Uterus (tissue), 4 donors: ENCODE data around the gene LYST. TPM values are rescaled to one million over a fixed set of nuclear protein-coding genes. Genes with fewer than 3 reads are reported as not detected.
A peak's percentile ranks its signal among the peaks of the same experiment; 100 is the strongest.

ENCODE experiments used
- DNase-seq, 2 donors: peaks; one replicate each; pipeline ENCODE4 v3.0.0-alpha.2; 2019 to 2020
- H3K27ac ChIP-seq, 2 donors: fragments of 200-600 bp; sonication (generic); 1 replicate in 1 of 2; 2 replicates in 1 of 2; pipeline ENCODE4 v1.5.1; 2016 to 2018
- H3K27me3 ChIP-seq, 2 donors: fragments of 200-600 bp; sonication (generic); one replicate each; pipeline ENCODE4 v1.5.1; 2018 to 2019; ENCODE audit warnings: control low read depth in 1 of 2
- H3K36me3 ChIP-seq, 2 donors: fragments of 200-600 bp; sonication (generic); one replicate each; pipeline ENCODE4 v1.5.1; 2019; ENCODE audit warnings: control low read depth in 1 of 2
- H3K4me1 ChIP-seq, 2 donors: fragments of 200-600 bp; sonication (generic); one replicate each; pipeline ENCODE4 v1.5.1; 2018 to 2019; ENCODE audit warnings: control low read depth in 1 of 2
- H3K4me3 ChIP-seq, 2 donors: fragments of 200-600 bp; sonication (generic); 1 replicate in 1 of 2; 2 replicates in 1 of 2; pipeline ENCODE4 v1.5.1; 2018 to 2019; ENCODE audit warnings: mild to moderate bottlenecking in 1 of 2
- H3K9me3 ChIP-seq, 2 donors: fragments of 200-600 bp; sonication (generic); one replicate each; pipeline ENCODE4 v1.5.1; 2019; ENCODE audit warnings: control low read depth in 1 of 2
- POLR2A ChIP-seq, 2 donors: fragments of 450-650 bp; IDR thresholded peaks; one replicate each; pipeline ENCODE4 v1.6.1; 2016; ENCODE audit warnings: antibody characterized with exemption in 2 of 2, mild to moderate bottlenecking in 1 of 2, moderate library complexity in 1 of 2
- intact Hi-C: fragments of 100-400 bp; cut with DNase I; formaldehyde crosslinking; loops from one replicate; pipeline ENCODE4 v1.15.1; 2023; ENCODE audit warnings: low total_unique reads
- total RNA-seq, 4 donors: library from RNA; depleted of rRNA in 3 of 4; stranded (reverse); fragments of >200 nt in 3 of 4; gene quantifications; one replicate each; pipeline versions ENCODE4 v1.1.0 to v1.2.4, GENCODE V29; 2014 to 2023
- TF ChIP-seq, protein P1 (sequence below), 4 experiments: fragments of 200-600 bp in 2 of 4; fragments of 450-650 bp in 2 of 4; sonication (generic) in 2 of 4; IDR thresholded peaks; one replicate each; pipeline ENCODE4 v1.5.1; 2016 to 2019; ENCODE audit warnings: antibody characterized with exemption in 4 of 4, mild to moderate bottlenecking in 2 of 4, moderate library complexity in 1 of 4
- donor health status: DM: yes; HTN: yes; CAD: no.

Gene LYST
- total RNA-seq, 4 donors from 2014 or later = 25.6 to 68.2 (median 32.9) TPM

DNA sequence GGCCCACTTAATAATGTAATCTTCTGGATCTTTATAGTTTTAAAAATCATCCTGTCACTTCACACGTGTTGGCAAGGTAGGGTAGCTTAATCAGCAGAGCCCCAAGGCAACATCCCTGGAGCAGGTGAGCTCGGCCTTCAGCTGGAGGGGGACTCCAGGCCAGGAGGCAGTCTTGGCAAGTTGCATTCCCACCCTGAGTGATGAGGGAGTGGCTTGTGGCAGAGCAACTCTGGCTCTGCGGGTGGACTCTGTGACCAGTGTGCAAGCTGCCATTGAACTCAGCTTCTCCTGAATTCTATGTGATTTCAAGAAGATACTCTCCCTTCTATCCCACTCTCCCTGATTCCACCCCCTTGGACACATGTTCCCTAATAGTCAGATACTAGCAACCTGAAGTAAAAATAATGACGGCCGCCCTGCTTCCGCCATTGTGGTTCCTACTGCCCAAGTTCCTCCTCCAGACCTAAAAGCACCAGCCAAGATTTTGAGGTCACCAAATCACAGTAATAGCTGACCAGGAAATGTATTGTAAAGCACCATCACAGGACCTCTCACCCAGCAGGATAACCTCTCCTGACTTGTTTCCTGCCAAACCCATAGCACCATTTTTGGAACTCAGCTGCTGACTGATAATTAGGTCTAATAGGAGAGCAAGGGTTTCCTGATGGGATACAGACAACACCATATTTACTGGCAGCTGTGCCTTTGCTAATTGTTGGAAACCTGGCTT, 11.5 kb upstream of the LYST start:
- no peaks in the 10 kb centered on the region for H3K27me3 ChIP-seq
- H3K9me3 ChIP-seq = no peaks in the 10 kb centered on the region
- TF ChIP-seq, protein P1, sequence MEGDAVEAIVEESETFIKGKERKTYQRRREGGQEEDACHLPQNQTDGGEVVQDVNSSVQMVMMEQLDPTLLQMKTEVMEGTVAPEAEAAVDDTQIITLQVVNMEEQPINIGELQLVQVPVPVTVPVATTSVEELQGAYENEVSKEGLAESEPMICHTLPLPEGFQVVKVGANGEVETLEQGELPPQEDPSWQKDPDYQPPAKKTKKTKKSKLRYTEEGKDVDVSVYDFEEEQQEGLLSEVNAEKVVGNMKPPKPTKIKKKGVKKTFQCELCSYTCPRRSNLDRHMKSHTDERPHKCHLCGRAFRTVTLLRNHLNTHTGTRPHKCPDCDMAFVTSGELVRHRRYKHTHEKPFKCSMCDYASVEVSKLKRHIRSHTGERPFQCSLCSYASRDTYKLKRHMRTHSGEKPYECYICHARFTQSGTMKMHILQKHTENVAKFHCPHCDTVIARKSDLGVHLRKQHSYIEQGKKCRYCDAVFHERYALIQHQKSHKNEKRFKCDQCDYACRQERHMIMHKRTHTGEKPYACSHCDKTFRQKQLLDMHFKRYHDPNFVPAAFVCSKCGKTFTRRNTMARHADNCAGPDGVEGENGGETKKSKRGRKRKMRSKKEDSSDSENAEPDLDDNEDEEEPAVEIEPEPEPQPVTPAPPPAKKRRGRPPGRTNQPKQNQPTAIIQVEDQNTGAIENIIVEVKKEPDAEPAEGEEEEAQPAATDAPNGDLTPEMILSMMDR (IDR thresholded peaks at IDR 0.05) = no peak
- no peak for TF ChIP-seq POLR2A (IDR thresholded peaks at IDR 0.05)
- H3K4me3 ChIP-seq = no peak overlapping the region
- H3K36me3 ChIP-seq = no peaks in the 10 kb centered on the region
- no peaks in the 10 kb centered on the region for H3K4me1 ChIP-seq
- no peak overlapping the region for H3K27ac ChIP-seq
- no peak for DNase-seq
- intact Hi-C loops = no loop called here

DNA sequence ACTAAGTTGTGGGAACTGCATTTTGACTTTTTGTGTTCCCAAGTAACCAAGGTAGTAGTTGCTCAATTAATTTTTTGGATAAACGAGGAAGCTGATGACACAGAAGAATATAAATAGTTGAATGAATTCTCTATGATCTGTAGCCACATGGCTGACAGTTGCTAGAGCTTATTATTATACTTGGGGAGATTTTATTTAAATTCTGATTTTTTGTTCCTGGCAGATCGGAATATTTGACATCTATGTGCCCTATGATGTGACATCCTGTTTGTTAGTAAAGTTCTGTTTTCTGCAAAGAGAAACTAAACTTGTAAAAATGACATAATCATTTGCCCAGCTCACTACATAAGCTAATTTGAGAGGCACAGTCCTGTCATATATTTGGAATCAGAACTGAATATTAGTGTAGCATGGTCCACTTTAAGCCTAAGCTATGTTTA, 9.7 kb upstream of the LYST start:
- intact Hi-C loops = no loop called here
- H3K4me3 ChIP-seq = no peak overlapping the region
- H3K36me3 ChIP-seq = no peaks in the 10 kb centered on the region
- DNase-seq = no peak
- no peak overlapping the region for H3K27ac ChIP-seq
- no peaks in the 10 kb centered on the region for H3K27me3 ChIP-seq
- no peaks in the 10 kb centered on the region for H3K9me3 ChIP-seq
- H3K4me1 ChIP-seq = no peaks in the 10 kb centered on the region
- TF ChIP-seq, protein P1 (IDR thresholded peaks at IDR 0.05) = no peak
- TF ChIP-seq POLR2A (IDR thresholded peaks at IDR 0.05) = no peak

DNA sequence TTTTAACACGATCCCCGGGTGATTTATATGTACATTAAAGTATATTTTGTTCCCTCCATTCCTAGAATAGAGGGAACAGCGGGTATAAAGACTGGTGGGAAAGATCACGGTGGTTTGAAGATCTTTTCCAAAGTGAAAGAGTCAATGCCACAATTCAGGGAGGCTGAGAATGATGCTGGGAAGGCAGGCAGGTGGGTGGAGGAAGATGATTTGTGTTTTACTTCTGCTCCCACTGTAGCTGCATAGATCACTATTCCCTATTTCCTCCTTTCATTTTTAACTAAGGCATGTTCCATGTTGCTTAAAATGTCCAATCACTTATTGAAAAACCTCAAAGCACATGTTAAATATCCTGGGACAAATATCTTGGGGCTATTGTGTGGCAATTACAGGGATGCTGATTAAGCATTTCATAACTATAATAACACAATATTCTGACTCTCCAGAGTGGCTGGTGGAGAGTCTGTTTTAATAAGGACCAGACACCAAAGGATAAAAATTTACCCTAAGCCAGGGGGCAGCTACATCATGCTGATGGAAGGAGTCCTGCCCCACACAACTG, 8.4 kb upstream of the LYST start:
- no peaks in the 10 kb centered on the region for H3K4me1 ChIP-seq
- H3K27me3 ChIP-seq = no peaks in the 10 kb centered on the region
- TF ChIP-seq POLR2A (IDR thresholded peaks at IDR 0.05) = no peak
- intact Hi-C loops = no loop called here
- no peaks in the 10 kb centered on the region for H3K36me3 ChIP-seq
- no peak for DNase-seq
- peak overlapping the region in 1 of 2 donors; percentile 20 for H3K27ac ChIP-seq
- H3K9me3 ChIP-seq = no peaks in the 10 kb centered on the region
- H3K4me3 ChIP-seq = no peak overlapping the region

DNA sequence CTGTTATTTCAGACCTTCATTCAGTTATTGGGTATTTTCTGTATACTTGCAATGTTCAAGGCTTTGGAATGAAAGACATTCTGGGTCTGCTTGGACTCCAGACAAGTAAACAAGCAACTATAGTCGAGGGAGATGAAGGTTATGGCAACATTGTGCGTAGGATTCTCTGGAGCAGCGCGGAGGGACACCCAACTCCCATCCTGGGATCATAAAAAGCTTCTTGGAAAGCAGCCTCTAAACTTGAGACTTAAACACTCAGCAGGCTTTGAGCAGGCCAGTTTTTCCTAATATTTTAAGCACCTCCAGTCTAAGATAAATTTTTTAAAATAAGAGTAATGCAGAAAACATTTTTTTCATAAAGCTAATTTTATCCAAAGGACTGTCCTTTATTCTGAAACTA, 7.6 kb upstream of the LYST start:
- Histone ChIP-seq H3K4me3 (no peak overlapping the region), H3K36me3 (no peaks in the 10 kb centered on the region), H3K4me1 (no peaks in the 10 kb centered on the region), H3K27me3 (no peaks in the 10 kb centered on the region), H3K9me3 (no peaks in the 10 kb centered on the region), H3K27ac (peak overlapping the region in 1 of 2 donors; percentile 20)
- TF ChIP-seq, protein P1 (IDR thresholded peaks at IDR 0.05) = no peak
- no peak for TF ChIP-seq POLR2A (IDR thresholded peaks at IDR 0.05)
- intact Hi-C loops = no loop called here
- DNase-seq = no peak

DNA sequence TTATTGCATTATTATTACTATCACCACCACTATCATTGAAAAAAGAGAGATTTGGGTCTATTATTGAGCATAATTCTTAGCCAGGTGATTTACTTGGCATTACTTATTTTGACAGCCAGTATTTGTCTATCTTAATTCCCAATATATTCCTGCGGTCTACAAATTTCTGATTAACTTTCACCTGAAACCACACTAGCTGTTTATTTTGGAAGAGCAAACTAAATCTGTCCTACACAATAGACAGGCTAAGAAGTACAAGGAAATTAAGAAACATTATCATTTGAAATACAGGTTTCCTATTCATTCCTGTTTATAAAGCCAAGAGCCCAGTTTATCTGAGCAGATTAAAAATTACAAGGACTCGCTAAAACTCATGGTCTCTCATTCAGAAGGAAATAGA, 6.9 kb upstream of the LYST start:
- no peak for DNase-seq
- TF ChIP-seq, protein P1 (IDR thresholded peaks at IDR 0.05) = no peak
- no peak for TF ChIP-seq POLR2A (IDR thresholded peaks at IDR 0.05)
- H3K36me3 ChIP-seq = no peaks in the 10 kb centered on the region
- no peaks in the 10 kb centered on the region for H3K4me1 ChIP-seq
- no peak overlapping the region for H3K27ac ChIP-seq
- H3K4me3 ChIP-seq = no peak overlapping the region
- intact Hi-C loops = no loop called here
- H3K27me3 ChIP-seq = no peaks in the 10 kb centered on the region
- H3K9me3 ChIP-seq = no peaks in the 10 kb centered on the region
